ENCODE results near the gene PEX14.

The PEX14 gene

GRCh38 chr1:10651793-10652192 is 177.0 kb downstream of the PEX14 start:
- DNase-seq: no peak

GRCh38 chr1:10652626-10653025 is 177.9 kb downstream of the PEX14 start:
- no peak for DNase-seq

GRCh38 chr1:10653370-10654125 is 178.8 kb downstream of the PEX14 start:
- no peak for DNase-seq

GRCh38 chr1:10655002-10655401 is 180.3 kb downstream of the PEX14 start:
- no peak for DNase-seq

GRCh38 chr1:10656431-10656830 is 181.7 kb downstream of the PEX14 start:
- no peak for DNase-seq

GRCh38 chr1:10657088-10657847 is 182.5 kb downstream of the PEX14 start:
- no peak for DNase-seq

- no peak for DNase-seq
Observed at GRCh38 chr1:10658396-10659066, 183.8 kb downstream of the PEX14 start.

GRCh38 chr1:10659218-10659617 is 184.5 kb downstream of the PEX14 start:
- no peak for DNase-seq

GRCh38 chr1:10659646-10660540 is 185.1 kb downstream of the PEX14 start:
- DNase-seq: no peak

GRCh38 chr1:10661453-10661852 is 186.7 kb downstream of the PEX14 start:
- DNase-seq: no peak

- no peak for DNase-seq
Observed at GRCh38 chr1:10662090-10662688, 187.4 kb downstream of the PEX14 start.

GRCh38 chr1:10662824-10663677 is 188.3 kb downstream of the PEX14 start:
- DNase-seq: no peak

GRCh38 chr1:10663678-10664035 is 188.9 kb downstream of the PEX14 start:
- DNase-seq: no peak

GRCh38 chr1:10664251-10664650 is 189.5 kb downstream of the PEX14 start:
- no peak for DNase-seq

GRCh38 chr1:10665226-10665625 is 190.5 kb downstream of the PEX14 start:
- no peak for DNase-seq

GRCh38 chr1:10665930-10666850 is 191.4 kb downstream of the PEX14 start:
- no peak for DNase-seq

GRCh38 chr1:10667861-10668761 is 193.4 kb downstream of the PEX14 start:
- no peak for DNase-seq

- no peak for DNase-seq
Observed at GRCh38 chr1:10669570-10669969, 194.8 kb downstream of the PEX14 start.

GRCh38 chr1:10670190-10670589 is 195.4 kb downstream of the PEX14 start:
- no peak for DNase-seq
